NOMO-1 treated with dmso at 0.1 percent for 144 hours (cell line): ENCODE measurements around the gene MECP2.
A peak's percentile ranks its signal among the peaks of the same experiment; 100 is the strongest.

Source experiments
- DNase-seq: peaks from one replicate; lab custom pipeline; 2025; ENCODE audit not compliant: unreplicated experiment; lab: John Stamatoyannopoulos, UW

MECP2 gene

GRCh38 chrX:154019061-154019621, 78.4 kb downstream of the MECP2 start:
- no peak for DNase-seq

- no peak for DNase-seq
Measured at GRCh38 chrX:154018518-154019060, 78.9 kb downstream of the MECP2 start.

- DNase-seq: no peak
Measured at GRCh38 chrX:154017766-154018517, 79.6 kb downstream of the MECP2 start.

GRCh38 chrX:154016366-154017076, 81.0 kb downstream of the MECP2 start:
- DNase-seq: no peak

GRCh38 chrX:154015581-154016264, 81.8 kb downstream of the MECP2 start:
- no peak for DNase-seq

- no peak for DNase-seq
Measured at GRCh38 chrX:154014429-154015380, 82.8 kb downstream of the MECP2 start.

GRCh38 chrX:154013614-154014360, 83.7 kb downstream of the MECP2 start:
- no peak for DNase-seq

GRCh38 chrX:154013001-154013421, 84.5 kb downstream of the MECP2 start:
- no peak for DNase-seq

- no peak for DNase-seq
Measured at GRCh38 chrX:154012336-154012991, 85.1 kb downstream of the MECP2 start.

- DNase-seq: no peak
Measured at GRCh38 chrX:154011376-154012335, 85.9 kb downstream of the MECP2 start.

- DNase-seq: no peak
Measured at GRCh38 chrX:154010330-154011087, 87.0 kb downstream of the MECP2 start.

- no peak for DNase-seq
Measured at GRCh38 chrX:154008521-154008920, 89.0 kb downstream of the MECP2 start.

GRCh38 chrX:154006947-154007346, 90.6 kb downstream of the MECP2 start:
- no peak for DNase-seq

GRCh38 chrX:154004315-154004714, 93.2 kb downstream of the MECP2 start:
- DNase-seq: no peak

GRCh38 chrX:154002215-154002719, 95.2 kb downstream of the MECP2 start:
- peak; percentile 57 for DNase-seq

GRCh38 chrX:154000051-154000450, 97.5 kb downstream of the MECP2 start:
- no peak for DNase-seq
